HEK293 (cell line): ENCODE results near the gene AMOTL1.

Experiments used
- CTCF ChIA-PET: fragments of 350-600 bp; formaldehyde crosslinking; extraction: SDS; loops from one replicate; lab custom pipeline; 2021; ENCODE audit warnings: antibody characterized with exemption; lab: Yijun Ruan, JAX
- POLR2A ChIA-PET: fragments of 300-600 bp; formaldehyde crosslinking; extraction: SDS; loops from one replicate; lab custom pipeline; 2020; ENCODE audit warnings: antibody characterized with exemption, inconsistent platforms; lab: Yijun Ruan, JAX
- H3K27ac ChIP-seq: fragments of 200-500 bp; sonication (Bioruptor generic); 2 replicates; pipeline ENCODE4 v1.5.1; 2014; ENCODE audit warnings: low read depth, low read length, control low read depth, inconsistent platforms; ENCODE audit errors: extremely low read depth
- H3K36me3 ChIP-seq, 2 experiments: fragments of 200-500 bp in 1 of 2; sonication (Bioruptor generic) in 1 of 2; 1 replicate in 1 of 2; 2 replicates in 1 of 2; pipeline ENCODE4 v1.5.1; 2014 to 2017; ENCODE audit warnings: inconsistent platforms in 2 of 2, low read length in 2 of 2; ENCODE audit not compliant: control insufficient read depth in 2 of 2, insufficient read depth in 1 of 2
- H3K4me1 ChIP-seq: fragments of 200-500 bp; sonication (Bioruptor generic); 2 replicates; pipeline ENCODE4 v1.5.1; 2014; ENCODE audit warnings: mild to moderate bottlenecking, low read length, inconsistent platforms; ENCODE audit not compliant: control insufficient read depth, insufficient read depth
- H3K4me3 ChIP-seq: 2 replicates; pipeline ENCODE4 v1.5.1; 2011; ENCODE audit warnings: low read depth, mild to moderate bottlenecking, control low read depth, low read length, moderate library complexity
- H3K9me3 ChIP-seq: fragments of 200-500 bp; sonication (Bioruptor generic); 2 replicates; pipeline ENCODE4 v1.5.1; 2014; ENCODE audit warnings: low read depth, low read length, inconsistent platforms; ENCODE audit not compliant: control insufficient read depth, insufficient read depth
- BCL11A ChIP-seq: fragments of 450-650 bp; formaldehyde crosslinking; IDR thresholded peaks from 2 replicates; pipeline ENCODE4 v1.5.1; 2016; ENCODE audit warnings: low read depth, missing biosample characterization, missing genetic modification characterization
- SP3 ChIP-seq: fragments of 450-650 bp; formaldehyde crosslinking; IDR thresholded peaks from 2 replicates; pipeline ENCODE4 v1.5.1; 2016; ENCODE audit warnings: missing biosample characterization, missing genetic modification characterization
- YY1 ChIP-seq: fragments of 450-650 bp; formaldehyde crosslinking; IDR thresholded peaks from 2 replicates; pipeline ENCODE4 v1.5.1; 2018; ENCODE audit warnings: missing biosample characterization, missing genetic modification characterization
- ZFP37 ChIP-seq: fragments of 450-650 bp; formaldehyde crosslinking; IDR thresholded peaks from 2 replicates; pipeline ENCODE4 v1.5.1; 2016; ENCODE audit warnings: missing biosample characterization, missing genetic modification characterization
- ZNF112 ChIP-seq: fragments of 450-650 bp; formaldehyde crosslinking; IDR thresholded peaks from 2 replicates; pipeline ENCODE4 v1.5.0; 2017; ENCODE audit warnings: missing biosample characterization, missing genetic modification characterization
- ZNF114 ChIP-seq: fragments of 450-650 bp; formaldehyde crosslinking; IDR thresholded peaks from 2 replicates; pipeline ENCODE4 v1.5.0; 2017; ENCODE audit warnings: missing biosample characterization, missing genetic modification characterization
- ZNF19 ChIP-seq: fragments of 450-650 bp; formaldehyde crosslinking; IDR thresholded peaks from 2 replicates; pipeline ENCODE4; 2016; ENCODE audit warnings: missing biosample characterization, missing genetic modification characterization, low read depth
- ZNF239 ChIP-seq: fragments of 450-650 bp; formaldehyde crosslinking; IDR thresholded peaks from 2 replicates; pipeline ENCODE4 v1.5.1; 2016; ENCODE audit warnings: missing biosample characterization, missing genetic modification characterization
- ZNF302 ChIP-seq: fragments of 450-650 bp; formaldehyde crosslinking; IDR thresholded peaks from 2 replicates; pipeline ENCODE4 v1.5.1; 2016; ENCODE audit warnings: missing biosample characterization, missing genetic modification characterization, low read depth
- ZNF366 ChIP-seq: fragments of 450-650 bp; formaldehyde crosslinking; conservative IDR thresholded peaks from 2 replicates; pipeline ENCODE4 v1.5.1; 2016; ENCODE audit warnings: missing biosample characterization, missing genetic modification characterization
- ZNF529 ChIP-seq: fragments of 450-650 bp; formaldehyde crosslinking; IDR thresholded peaks from 2 replicates; pipeline ENCODE4 v1.5.1; 2017; ENCODE audit warnings: missing genetic modification characterization, missing biosample characterization; ENCODE audit not compliant: insufficient replicate concordance
- ZNF555 ChIP-seq: fragments of 450-650 bp; formaldehyde crosslinking; conservative IDR thresholded peaks from 2 replicates; pipeline ENCODE4 v1.5.1; 2017; ENCODE audit warnings: missing biosample characterization, mild to moderate bottlenecking, missing genetic modification characterization, inconsistent platforms
- ZNF600 ChIP-seq: fragments of 450-650 bp; formaldehyde crosslinking; IDR thresholded peaks from 2 replicates; pipeline ENCODE4 v1.5.1; 2016; ENCODE audit warnings: missing biosample characterization, missing genetic modification characterization
- ZNF623 ChIP-seq: fragments of 450-650 bp; formaldehyde crosslinking; IDR thresholded peaks from 2 replicates; pipeline ENCODE4 v1.5.1; 2016; ENCODE audit warnings: missing biosample characterization, missing genetic modification characterization
- ZNF660 ChIP-seq: fragments of 450-650 bp; IDR thresholded peaks from 2 replicates; pipeline ENCODE4 v1.5.1; 2018; ENCODE audit warnings: missing biosample characterization, mild to moderate bottlenecking, missing genetic modification characterization
- ZNF707 ChIP-seq: fragments of 450-650 bp; formaldehyde crosslinking; IDR thresholded peaks from 2 replicates; pipeline ENCODE4 v1.5.1; 2016; ENCODE audit warnings: missing biosample characterization, missing genetic modification characterization
- ZNF747 ChIP-seq: fragments of 450-650 bp; formaldehyde crosslinking; IDR thresholded peaks from 2 replicates; pipeline ENCODE4 v1.5.1; 2016; ENCODE audit warnings: missing biosample characterization, missing genetic modification characterization
- TF ChIP-seq, protein P1 (sequence below): fragments of 450-650 bp; formaldehyde crosslinking; IDR thresholded peaks from 2 replicates; pipeline ENCODE4 v1.5.1; 2016; ENCODE audit warnings: missing biosample characterization, missing genetic modification characterization, borderline replicate concordance
- TF ChIP-seq, protein P2 (sequence below): fragments of 450-650 bp; formaldehyde crosslinking; IDR thresholded peaks from 2 replicates; pipeline ENCODE4 v1.5.1; 2016; ENCODE audit warnings: missing biosample characterization, missing genetic modification characterization, low read depth
- TF ChIP-seq, protein P3 (sequence below): fragments of 450-650 bp; formaldehyde crosslinking; IDR thresholded peaks from 2 replicates; pipeline ENCODE4 v1.5.1; 2016; ENCODE audit warnings: missing biosample characterization, missing genetic modification characterization
- TF ChIP-seq, protein P4 (sequence below): fragments of 450-650 bp; formaldehyde crosslinking; IDR thresholded peaks from 2 replicates; pipeline ENCODE4 v1.5.1; 2016; ENCODE audit warnings: missing biosample characterization, missing genetic modification characterization, low read depth
- TF ChIP-seq, protein P5 (sequence below): fragments of 450-650 bp; formaldehyde crosslinking; IDR thresholded peaks from 2 replicates; pipeline ENCODE4 v1.5.1; 2016; ENCODE audit warnings: missing biosample characterization, missing genetic modification characterization

The AMOTL1 gene

DNA sequence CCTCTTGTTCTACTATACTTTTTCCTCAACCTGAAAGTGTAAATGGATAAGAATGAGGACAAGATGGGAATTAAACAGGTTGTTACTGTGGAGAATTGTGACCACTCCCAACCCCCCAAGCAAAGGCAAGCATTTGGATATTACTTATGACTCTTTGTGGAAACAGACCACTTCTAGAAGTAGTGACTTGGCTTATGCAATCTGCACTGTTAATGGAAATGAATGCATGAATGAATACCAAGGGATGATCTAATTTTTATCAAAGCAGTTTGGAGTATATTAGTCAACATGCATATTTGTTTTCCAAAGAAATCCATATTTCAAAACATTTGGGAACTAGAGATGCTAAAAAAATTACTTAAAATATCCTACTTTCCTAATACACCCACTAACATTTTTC, 35.3 kb downstream of the AMOTL1 start:
- Histone ChIP-seq H3K36me3 (peaks cover 0 to 67% of the 10 kb centered on the region in 2 experiments; a peak in 1 of 3 replicates), H3K4me1 (no peaks in the 10 kb centered on the region), H3K27ac (no peak overlapping the region), H3K4me3 (no peak overlapping the region), H3K9me3 (no peaks in the 10 kb centered on the region)
- ChIA-PET POLR2A (no interaction called here), CTCF (interaction anchor here (0.8 to 2.3 kb wide), 2 partner anchors 16 to 180 kb away, joined by 3 to 9 read pairs; no protein-coding TSS in a partner anchor)
- TF ChIP-seq, protein P1, sequence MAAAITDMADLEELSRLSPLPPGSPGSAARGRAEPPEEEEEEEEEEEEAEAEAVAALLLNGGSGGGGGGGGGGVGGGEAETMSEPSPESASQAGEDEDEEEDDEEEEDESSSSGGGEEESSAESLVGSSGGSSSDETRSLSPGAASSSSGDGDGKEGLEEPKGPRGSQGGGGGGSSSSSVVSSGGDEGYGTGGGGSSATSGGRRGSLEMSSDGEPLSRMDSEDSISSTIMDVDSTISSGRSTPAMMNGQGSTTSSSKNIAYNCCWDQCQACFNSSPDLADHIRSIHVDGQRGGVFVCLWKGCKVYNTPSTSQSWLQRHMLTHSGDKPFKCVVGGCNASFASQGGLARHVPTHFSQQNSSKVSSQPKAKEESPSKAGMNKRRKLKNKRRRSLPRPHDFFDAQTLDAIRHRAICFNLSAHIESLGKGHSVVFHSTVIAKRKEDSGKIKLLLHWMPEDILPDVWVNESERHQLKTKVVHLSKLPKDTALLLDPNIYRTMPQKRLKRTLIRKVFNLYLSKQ, result no peak
- TF ChIP-seq ZFP37, result 0 out of 2 replicates have a peak, but pooled peaks have one; percentile 1

DNA sequence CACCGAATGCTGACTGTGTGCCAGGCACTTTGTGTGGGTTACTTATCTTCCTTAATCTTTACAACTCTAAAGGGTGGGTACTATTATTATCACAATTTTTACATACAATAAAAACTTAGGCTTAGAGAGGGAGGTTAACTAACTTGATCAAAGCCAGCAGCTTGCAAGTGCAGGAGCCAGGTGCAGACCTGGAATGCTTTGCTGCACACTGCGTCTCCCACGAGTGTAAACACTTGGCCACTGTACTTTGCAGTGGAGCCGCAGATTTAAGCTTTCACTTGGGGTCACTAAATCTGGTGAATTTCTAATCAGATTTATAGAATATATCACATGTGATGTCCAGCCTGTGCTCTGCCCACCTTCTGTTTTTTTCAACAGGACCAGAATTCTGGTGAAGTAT, 36.7 kb downstream of the AMOTL1 start:
- POLR2A ChIA-PET, result no interaction called here
- CTCF ChIA-PET, result interaction anchor here (0.6 to 1.1 kb wide), 2 partner anchors 18 to 58 kb away, joined by 3 read pairs; no protein-coding TSS in a partner anchor
- no peak overlapping the region for H3K4me3 ChIP-seq
- no peaks in the 10 kb centered on the region for H3K4me1 ChIP-seq
- no peak for TF ChIP-seq ZNF302 (tag by site-specific recombination)
- TF ChIP-seq ZNF600 (tag by site-specific recombination), result no peak
- TF ChIP-seq SP3 (tag by site-specific recombination), result no peak
- no peak for TF ChIP-seq ZNF529 (tag by site-specific recombination)
- TF ChIP-seq ZNF239, result no peak
- no peak for TF ChIP-seq BCL11A (tag by site-specific recombination)
- TF ChIP-seq ZNF747 (tag by site-specific recombination), result no peak
- TF ChIP-seq ZNF623 (tag by site-specific recombination), result no peak
- TF ChIP-seq ZNF707 (tag by site-specific recombination), result no peak
- no peak for TF ChIP-seq ZNF112 (tag by site-specific recombination)
- TF ChIP-seq, protein P2, sequence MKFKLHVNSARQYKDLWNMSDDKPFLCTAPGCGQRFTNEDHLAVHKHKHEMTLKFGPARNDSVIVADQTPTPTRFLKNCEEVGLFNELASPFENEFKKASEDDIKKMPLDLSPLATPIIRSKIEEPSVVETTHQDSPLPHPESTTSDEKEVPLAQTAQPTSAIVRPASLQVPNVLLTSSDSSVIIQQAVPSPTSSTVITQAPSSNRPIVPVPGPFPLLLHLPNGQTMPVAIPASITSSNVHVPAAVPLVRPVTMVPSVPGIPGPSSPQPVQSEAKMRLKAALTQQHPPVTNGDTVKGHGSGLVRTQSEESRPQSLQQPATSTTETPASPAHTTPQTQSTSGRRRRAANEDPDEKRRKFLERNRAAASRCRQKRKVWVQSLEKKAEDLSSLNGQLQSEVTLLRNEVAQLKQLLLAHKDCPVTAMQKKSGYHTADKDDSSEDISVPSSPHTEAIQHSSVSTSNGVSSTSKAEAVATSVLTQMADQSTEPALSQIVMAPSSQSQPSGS (tag by site-specific recombination), result no peak
- TF ChIP-seq YY1 (tag by site-specific recombination), result no peak
- TF ChIP-seq, protein P3, sequence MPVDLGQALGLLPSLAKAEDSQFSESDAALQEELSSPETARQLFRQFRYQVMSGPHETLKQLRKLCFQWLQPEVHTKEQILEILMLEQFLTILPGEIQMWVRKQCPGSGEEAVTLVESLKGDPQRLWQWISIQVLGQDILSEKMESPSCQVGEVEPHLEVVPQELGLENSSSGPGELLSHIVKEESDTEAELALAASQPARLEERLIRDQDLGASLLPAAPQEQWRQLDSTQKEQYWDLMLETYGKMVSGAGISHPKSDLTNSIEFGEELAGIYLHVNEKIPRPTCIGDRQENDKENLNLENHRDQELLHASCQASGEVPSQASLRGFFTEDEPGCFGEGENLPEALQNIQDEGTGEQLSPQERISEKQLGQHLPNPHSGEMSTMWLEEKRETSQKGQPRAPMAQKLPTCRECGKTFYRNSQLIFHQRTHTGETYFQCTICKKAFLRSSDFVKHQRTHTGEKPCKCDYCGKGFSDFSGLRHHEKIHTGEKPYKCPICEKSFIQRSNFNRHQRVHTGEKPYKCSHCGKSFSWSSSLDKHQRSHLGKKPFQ, result no peak
- TF ChIP-seq, protein P4, sequence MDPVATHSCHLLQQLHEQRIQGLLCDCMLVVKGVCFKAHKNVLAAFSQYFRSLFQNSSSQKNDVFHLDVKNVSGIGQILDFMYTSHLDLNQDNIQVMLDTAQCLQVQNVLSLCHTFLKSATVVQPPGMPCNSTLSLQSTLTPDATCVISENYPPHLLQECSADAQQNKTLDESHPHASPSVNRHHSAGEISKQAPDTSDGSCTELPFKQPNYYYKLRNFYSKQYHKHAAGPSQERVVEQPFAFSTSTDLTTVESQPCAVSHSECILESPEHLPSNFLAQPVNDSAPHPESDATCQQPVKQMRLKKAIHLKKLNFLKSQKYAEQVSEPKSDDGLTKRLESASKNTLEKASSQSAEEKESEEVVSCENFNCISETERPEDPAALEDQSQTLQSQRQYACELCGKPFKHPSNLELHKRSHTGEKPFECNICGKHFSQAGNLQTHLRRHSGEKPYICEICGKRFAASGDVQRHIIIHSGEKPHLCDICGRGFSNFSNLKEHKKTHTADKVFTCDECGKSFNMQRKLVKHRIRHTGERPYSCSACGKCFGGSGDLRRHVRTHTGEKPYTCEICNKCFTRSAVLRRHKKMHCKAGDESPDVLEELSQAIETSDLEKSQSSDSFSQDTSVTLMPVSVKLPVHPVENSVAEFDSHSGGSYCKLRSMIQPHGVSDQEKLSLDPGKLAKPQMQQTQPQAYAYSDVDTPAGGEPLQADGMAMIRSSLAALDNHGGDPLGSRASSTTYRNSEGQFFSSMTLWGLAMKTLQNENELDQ (tag by site-specific recombination), result no peak
- TF ChIP-seq, protein P5, sequence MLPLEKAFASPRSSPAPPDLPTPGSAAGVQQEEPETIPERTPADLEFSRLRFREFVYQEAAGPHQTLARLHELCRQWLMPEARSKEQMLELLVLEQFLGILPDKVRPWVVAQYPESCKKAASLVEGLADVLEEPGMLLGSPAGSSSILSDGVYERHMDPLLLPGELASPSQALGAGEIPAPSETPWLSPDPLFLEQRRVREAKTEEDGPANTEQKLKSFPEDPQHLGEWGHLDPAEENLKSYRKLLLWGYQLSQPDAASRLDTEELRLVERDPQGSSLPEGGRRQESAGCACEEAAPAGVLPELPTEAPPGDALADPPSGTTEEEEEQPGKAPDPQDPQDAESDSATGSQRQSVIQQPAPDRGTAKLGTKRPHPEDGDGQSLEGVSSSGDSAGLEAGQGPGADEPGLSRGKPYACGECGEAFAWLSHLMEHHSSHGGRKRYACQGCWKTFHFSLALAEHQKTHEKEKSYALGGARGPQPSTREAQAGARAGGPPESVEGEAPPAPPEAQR, result no peak
- no peak for TF ChIP-seq ZNF19 (tag by site-specific recombination)
- TF ChIP-seq ZNF114, result no peak
- no peak for TF ChIP-seq ZNF660 (tag by site-specific recombination)
- no peak for TF ChIP-seq ZNF366
- TF ChIP-seq ZNF555 (tag by site-specific recombination), result no peak
- peaks cover 0 to 57% of the 10 kb centered on the region in 2 experiments; a peak in 1 of 3 replicates for H3K36me3 ChIP-seq
- no peaks in the 10 kb centered on the region for H3K9me3 ChIP-seq
- H3K27ac ChIP-seq, result no peak overlapping the region
